HepG2 (cell line): Measurements from ENCODE around the gene SPTBN4. TPM values are rescaled to one million over a fixed set of nuclear protein-coding genes. Genes with fewer than 3 reads are reported as not detected.

Experiments used
- BHLHE40 ChIP-seq: IDR thresholded peaks from 2 replicates; pipeline ENCODE4 v1.6.1; 2011; ENCODE audit warnings: low read length, improper control_type of control experiment
- BRCA1 ChIP-seq: sonication (generic); formaldehyde crosslinking; IDR thresholded peaks from 2 replicates; pipeline ENCODE4 v1.4.0; 2020; ENCODE audit warnings: missing genetic modification reagents
- CREB1 ChIP-seq, 2 experiments: fragments of 450-650 bp in 1 of 2; IDR thresholded peaks; 2 replicates each; pipeline ENCODE4 v1.6.1; 2016 to 2017; ENCODE audit warnings: control low read depth in 1 of 2, mild to moderate bottlenecking in 1 of 2, missing compliant biosample characterization in 1 of 2, missing genetic modification characterization in 1 of 2
- E2F2 ChIP-seq: sonication (generic); formaldehyde crosslinking; IDR thresholded peaks from 2 replicates; pipeline ENCODE4 v1.4.0; 2020; ENCODE audit warnings: missing genetic modification reagents, borderline replicate concordance
- EZH2 ChIP-seq: conservative IDR thresholded peaks from 2 replicates; pipeline ENCODE4 v1.6.1; 2012; ENCODE audit warnings: mild to moderate bottlenecking, low read depth, low read length, moderate library complexity
- HIC2 ChIP-seq: sonication (generic); formaldehyde crosslinking; IDR thresholded peaks from 2 replicates; pipeline ENCODE4 v1.9.0; 2022; ENCODE audit warnings: low read depth, missing genetic modification reagents
- MXI1 ChIP-seq: IDR thresholded peaks from 3 replicates; pipeline ENCODE4 v1.6.1; 2012; ENCODE audit warnings: low read depth, low read length, inconsistent platforms, borderline replicate concordance
- PCBP2 ChIP-seq: fragments of 200-400 bp; formaldehyde crosslinking; optimal IDR thresholded peaks from 2 replicates; pipeline ENCODE3; 2018; ENCODE audit warnings: low read length, low read depth; ENCODE audit not compliant: poor library complexity, severe bottlenecking
- PTBP1 ChIP-seq: fragments of 200-400 bp; formaldehyde crosslinking; IDR thresholded peaks from 2 replicates; pipeline ENCODE4 v1.6.1; 2018; ENCODE audit warnings: low read length, low read depth; ENCODE audit not compliant: poor library complexity, severe bottlenecking
- ZBTB40 ChIP-seq, 2 experiments: fragments of 450-650 bp in 1 of 2; sonication (generic) in 1 of 2; formaldehyde crosslinking in 1 of 2; IDR thresholded peaks; 2 replicates each; pipeline versions ENCODE4 v1.6.1 to v1.8.0; 2016 to 2022; ENCODE audit warnings: antibody characterized with exemption in 1 of 2, mild to moderate bottlenecking in 1 of 2, missing genetic modification reagents in 1 of 2
- ZBTB7A ChIP-seq: sonication (generic); formaldehyde crosslinking; IDR thresholded peaks from 2 replicates; pipeline ENCODE4 v1.8.0; 2022; ENCODE audit warnings: mild to moderate bottlenecking, missing genetic modification reagents
- ZNF510 ChIP-seq: sonication (generic); formaldehyde crosslinking; IDR thresholded peaks from 2 replicates; pipeline ENCODE4 v1.4.0; 2020; ENCODE audit warnings: low read depth, mild to moderate bottlenecking, missing genetic modification reagents
- ZNF615 ChIP-seq: sonication (generic); formaldehyde crosslinking; IDR thresholded peaks from 2 replicates; pipeline ENCODE4 v1.5.0; 2020; ENCODE audit warnings: mild to moderate bottlenecking, missing genetic modification reagents, borderline replicate concordance
- ZNF674 ChIP-seq: sonication (generic); formaldehyde crosslinking; IDR thresholded peaks from 2 replicates; pipeline ENCODE4 v1.5.0; 2020; ENCODE audit warnings: low read depth, mild to moderate bottlenecking, missing genetic modification reagents
- ZNF790 ChIP-seq: sonication (generic); formaldehyde crosslinking; IDR thresholded peaks from 2 replicates; pipeline ENCODE4 v1.8.0; 2022; ENCODE audit warnings: missing genetic modification reagents, mild to moderate bottlenecking, borderline replicate concordance
- polyA plus RNA-seq, 8 experiments: library from polyadenylated mRNA; depleted of rRNA in 3 of 8; stranded (reverse) in 7 of 8; unstranded in 1 of 8; fragments of >200 nt; fragmentation: Illumina TruSeq in 4 of 8; extraction: Trizol in 4 of 8; gene quantifications; 2 replicates each; pipeline versions ENCODE4 v1.2.1 to v1.2.3, GENCODE V29; 2011 to 2016; ENCODE audit warnings: low read depth in 4 of 8, missing spikeins in 1 of 8, mixed read lengths in 1 of 8; ENCODE audit not compliant: insufficient read depth in 1 of 8
- total RNA-seq, 5 experiments: library from RNA; depleted of rRNA; stranded (reverse); fragments of >200 nt; fragmentation: Illumina TruSeq; extraction: Trizol; gene quantifications; 2 replicates each; pipeline ENCODE4 v1.2.3, GENCODE V29; 2016; ENCODE audit warnings: low read depth in 1 of 5

Gene SPTBN4
- total and polyA plus RNA-seq, 2 of the 13 experiments (the other 11 are each of a cell fraction or from before 2014, with no cell fraction given) = 0.11 TPM

- TF ChIP-seq PCBP2 (no peak), BRCA1 (no peak), MXI1 (peak; percentile 22; the same call in 1 of the 3 replicates), E2F2 (CRISPR knock-in tag) (no peak), ZNF615 (no peak), CREB1 (IDR thresholded peaks at IDR 0.05) (peak; percentile 46), CREB1 (CRISPR knock-in tag; IDR thresholded peaks at IDR 0.05) (no peak), ZNF674 (CRISPR knock-in tag) (0 out of 2 replicates have a peak, but pooled peaks have one; percentile 36), PTBP1 (no peak), HIC2 (CRISPR knock-in tag) (0 out of 2 replicates have a peak, but pooled peaks have one; percentile 15), EZH2 (peak; percentile 83; the same call in 1 of the 2 replicates), ZBTB40 (IDR thresholded peaks at IDR 0.05) (no peak), ZBTB40 (CRISPR knock-in tag; IDR thresholded peaks at IDR 0.05) (0 out of 2 replicates have a peak, but pooled peaks have one; percentile 28), ZBTB7A (CRISPR knock-in tag) (0 out of 2 replicates have a peak, but pooled peaks have one; percentile 24), ZNF510 (CRISPR knock-in tag) (no peak), ZNF790 (CRISPR knock-in tag) (0 out of 2 replicates have a peak, but pooled peaks have one; percentile 3), BHLHE40 (peak; percentile 88)
Observed at GRCh38 chr19:40466219-40466984, 399 bp upstream of the SPTBN4 start (continued).
